Astrocyte (in vitro differentiated cells and primary cell): ENCODE results near the gene NAALADL2.

Experiments
- CTCF ChIP-seq: IDR thresholded peaks from 2 replicates; pipeline ENCODE4 v1.5.1; 2011; ENCODE audit warnings: low read depth, mild to moderate bottlenecking, inconsistent platforms, low read length, moderate library complexity; ENCODE audit not compliant: insufficient read depth
- EZH2 ChIP-seq: IDR thresholded peaks from 2 replicates; pipeline ENCODE4 v1.6.1; 2012; ENCODE audit warnings: mild to moderate bottlenecking, low read length, inconsistent platforms; ENCODE audit not compliant: insufficient read depth

- TF ChIP-seq CTCF (no peak), EZH2 (no peak)
Observed at GRCh38 chr3:175392653-175393052, 533.5 kb downstream of the NAALADL2 start.
